Neural cell (in vitro differentiated cells): Measurements from ENCODE around the gene TP53I13.

Source experiments
- CTCF ChIP-seq: fragments of 450-650 bp; IDR thresholded peaks from 2 replicates; pipeline ENCODE4 v1.5.1; 2014; ENCODE audit warnings: antibody characterized with exemption, mild to moderate bottlenecking, moderate library complexity; ENCODE audit not compliant: poor library complexity, severe bottlenecking
- EP300 ChIP-seq: fragments of 450-650 bp; conservative IDR thresholded peaks from 2 replicates; pipeline ENCODE4 v1.6.1; 2014; ENCODE audit warnings: antibody characterized with exemption, mild to moderate bottlenecking, moderate library complexity; ENCODE audit not compliant: poor library complexity, severe bottlenecking
- POLR2AphosphoS5 ChIP-seq: IDR thresholded peaks from 2 replicates; pipeline ENCODE4 v1.6.1; 2012
- REST ChIP-seq: IDR thresholded peaks from 2 replicates; pipeline ENCODE4 v1.6.1; 2012; ENCODE audit warnings: borderline replicate concordance
- SMC3 ChIP-seq: fragments of 450-650 bp; conservative IDR thresholded peaks from 2 replicates; pipeline ENCODE4 v1.6.1; 2014; ENCODE audit warnings: antibody characterized with exemption, mild to moderate bottlenecking, moderate library complexity; ENCODE audit not compliant: poor library complexity
- TAF1 ChIP-seq: IDR thresholded peaks from 2 replicates; pipeline ENCODE4 v1.6.1; 2012; ENCODE audit warnings: low read depth

DNA sequence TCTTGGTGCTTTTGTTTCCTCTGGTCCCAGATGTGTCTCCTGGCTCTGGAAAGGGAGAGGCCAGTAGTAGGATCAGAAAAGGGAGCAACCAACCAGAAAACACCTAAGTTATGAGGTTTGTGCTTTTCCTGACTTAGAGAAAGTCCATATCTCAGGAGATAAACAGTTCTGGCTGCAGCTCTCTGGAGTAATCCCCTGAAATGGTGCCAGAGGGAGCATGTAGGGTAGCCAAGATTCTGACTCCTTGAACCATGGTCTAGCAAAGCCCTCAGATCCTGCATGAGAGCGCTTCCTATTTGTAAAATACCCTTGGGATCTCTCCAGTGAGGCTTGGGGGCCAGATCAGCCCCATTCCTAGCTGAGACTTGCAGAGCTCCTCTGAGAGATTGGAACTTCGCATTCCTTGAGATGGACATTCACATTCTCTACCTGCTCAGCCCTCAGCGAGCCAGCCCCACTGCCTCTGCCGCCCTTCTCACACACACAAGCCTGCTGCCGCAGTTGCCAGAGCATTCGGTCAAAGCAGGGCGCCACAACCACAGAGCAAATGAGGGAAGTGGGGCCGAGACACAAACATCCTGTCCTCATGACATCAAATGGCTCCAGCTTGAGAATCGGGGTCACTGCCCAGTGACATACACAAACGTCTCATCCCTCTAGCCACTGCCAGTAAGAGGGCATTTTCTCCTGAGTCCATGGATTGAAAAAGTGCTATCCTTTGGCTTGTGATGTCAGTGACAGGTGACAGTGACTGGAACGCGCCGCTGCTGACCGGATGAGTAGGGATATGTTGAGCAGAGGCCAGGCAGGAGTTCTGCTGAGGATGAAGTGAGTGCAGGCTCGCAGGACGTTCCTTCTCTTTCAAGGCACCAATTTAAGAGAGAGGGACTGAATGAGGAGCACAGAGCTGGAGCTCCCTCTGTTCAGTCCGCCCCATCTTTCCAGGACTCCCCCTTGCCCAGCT, 6.7 kb upstream of the TP53I13 start:
- TF ChIP-seq REST (no peak), CTCF (no peak), EP300 (no peak), TAF1 (no peak), POLR2AphosphoS5 (no peak), SMC3 (no peak)
